Measurements from ENCODE around the gene TPK1. TPM values are rescaled to one million over a fixed set of nuclear protein-coding genes. Genes with fewer than 3 reads are reported as not detected.

The TPK1 gene
- polyA plus RNA-seq, 1 of the 3 experiments (the other 2 are of a cell fraction): 3.3 TPM

GRCh38 chr7:144403649-144404061 is 432.2 kb downstream of the TPK1 start, which contains the start of gene NOBOX:
Gene NOBOX (minus strand): TSS chr7:144403693.
- 30% methylated on average over 13 of the region's 39 CpGs for WGBS (ENCODE audit: low lambda C conversion rate)

More at GRCh38 chr7:144403649-144404061, 432.2 kb downstream of the TPK1 start, which contains the start of gene NOBOX:
- TF ChIP-seq EP300 (IDR thresholded peaks at IDR 0.05; ENCODE audit: borderline replicate concordance in 1 of 2, low read depth in 1 of 2, low read length in 1 of 2): no peak
- TF ChIP-seq RFX5 (IDR thresholded peaks at IDR 0.05; ENCODE audit: low read length): no peak
- TF ChIP-seq USF1 (IDR thresholded peaks at IDR 0.05; ENCODE audit: borderline replicate concordance, low read depth): no peak
- TF ChIP-seq TCF12 (IDR thresholded peaks at IDR 0.05): no peak
- no peak for TF ChIP-seq TAF1 (IDR thresholded peaks at IDR 0.05; ENCODE audit: borderline replicate concordance, low read depth, low read length)
- TF ChIP-seq PBX3 (IDR thresholded peaks at IDR 0.05): no peak
- no peak for TF ChIP-seq JUND (IDR thresholded peaks at IDR 0.05)
- TF ChIP-seq REST (IDR thresholded peaks at IDR 0.05; ENCODE audit: low read depth, low read length): no peak
- TF ChIP-seq SIN3A (IDR thresholded peaks at IDR 0.05; ENCODE audit: borderline replicate concordance, low read depth, low read length): no peak
- no peak for TF ChIP-seq RAD21 (IDR thresholded peaks at IDR 0.05; ENCODE audit: low read length)
- no peak for TF ChIP-seq EZH2phosphoT487 (IDR thresholded peaks at IDR 0.05; ENCODE audit: borderline replicate concordance, low read depth)
- no peak for TF ChIP-seq FOXJ3 (CRISPR knock-in tag; IDR thresholded peaks at IDR 0.05)
- no peak for TF ChIP-seq GATA2 (CRISPR knock-in tag; IDR thresholded peaks at IDR 0.05)
- TF ChIP-seq SMC3 (IDR thresholded peaks at IDR 0.05; ENCODE audit: low read depth, low read length): no peak
- no peak for TF ChIP-seq IRF3 (IDR thresholded peaks at IDR 0.05; ENCODE audit: low read depth, low read length)
- TF ChIP-seq NRF1 (IDR thresholded peaks at IDR 0.05; ENCODE audit: low read depth, low read length): no peak
- TF ChIP-seq FOSL2 (IDR thresholded peaks at IDR 0.05; ENCODE audit: borderline replicate concordance, low read depth): no peak
- no peak for TF ChIP-seq ELF1 (IDR thresholded peaks at IDR 0.05)
- no peak for TF ChIP-seq MAX (IDR thresholded peaks at IDR 0.05; ENCODE audit: low read depth)
- POLR2A ChIA-PET: no interaction called here
- no peak within 1 kb of the TSS for H2AFZ ChIP-seq (ENCODE audit: low read depth)
- no peaks in the 10 kb centered on the region for H3K36me3 ChIP-seq (replicated peaks in 1 of 2; ENCODE audit: control insufficient read depth in 1 of 2, insufficient read depth in 2 of 2, low read length in 1 of 2)
- H3K4me1 ChIP-seq (ENCODE audit: control insufficient read depth in 1 of 2, insufficient read depth in 2 of 2, low read depth in 1 of 2, low read length in 1 of 2): no peaks in the 10 kb centered on the region
- H3K4me2 ChIP-seq: no peak within 1 kb of the TSS
- DNase-seq: no peak
- H3K9me3 ChIP-seq: no peaks in the 10 kb centered on the region
- no peak within 1 kb of the TSS for H3K4me3 ChIP-seq (ENCODE audit: low read depth in 2 of 2, low read length in 1 of 2)
- H3K27ac ChIP-seq (ENCODE audit: low read depth in 2 of 2, low read length in 1 of 2): no peak within 1 kb of the TSS
- H3K79me2 ChIP-seq (ENCODE audit: insufficient read depth): no peaks in the 10 kb centered on the region
- H3K27me3 ChIP-seq (ENCODE audit: insufficient read depth): peaks cover 62% of the 10 kb centered on the region; the same call in 1 of the 2 replicates
- no peak within 1 kb of the TSS for H3K9ac ChIP-seq
- no peaks in the 10 kb centered on the region for H3F3A ChIP-seq (replicated peaks; ENCODE audit: insufficient read depth)
- H4K20me1 ChIP-seq (ENCODE audit: insufficient read depth): no peaks in the 10 kb centered on the region
- CTCF ChIA-PET: interaction anchor here (4.8 kb wide), 1 partner anchor 11 kb away, joined by 36 read pairs; no protein-coding TSS in a partner anchor
- no peaks in the 10 kb centered on the region for H3K9me2 ChIP-seq
